Osteocyte (in vitro differentiated cells): ENCODE results near the gene SPNS1. TPM values are rescaled to one million over a fixed set of nuclear protein-coding genes. Genes with fewer than 3 reads are reported as not detected.

ENCODE experiments used
- DNase-seq: peaks from one replicate; pipeline ENCODE4 v3.0.0; 2021; ENCODE audit warnings: mixed read lengths; ENCODE audit not compliant: unreplicated experiment; ENCODE audit errors: extremely low spot score
- H3K27ac Mint-ChIP-seq: one replicate; pipeline ENCODE4 v1.8.0; 2021; ENCODE audit warnings: mild to moderate bottlenecking, mixed read lengths; ENCODE audit not compliant: unreplicated experiment
- H3K27me3 Mint-ChIP-seq: one replicate; pipeline ENCODE4 v1.8.0; 2021; ENCODE audit warnings: mixed read lengths; ENCODE audit not compliant: unreplicated experiment
- H3K36me3 Mint-ChIP-seq: one replicate; pipeline ENCODE4 v1.8.0; 2021; ENCODE audit warnings: mixed read lengths; ENCODE audit not compliant: unreplicated experiment
- H3K4me1 Mint-ChIP-seq: one replicate; pipeline ENCODE4 v1.8.0; 2021; ENCODE audit warnings: mixed read lengths; ENCODE audit not compliant: unreplicated experiment
- H3K4me3 Mint-ChIP-seq: one replicate; pipeline ENCODE4 v1.8.0; 2021; ENCODE audit warnings: mild to moderate bottlenecking, moderate library complexity, mixed read lengths; ENCODE audit not compliant: unreplicated experiment
- H3K9me3 Mint-ChIP-seq: one replicate; pipeline ENCODE4 v1.8.0; 2021; ENCODE audit warnings: mixed read lengths; ENCODE audit not compliant: unreplicated experiment
- CTCF ChIP-seq: fragments of 200-600 bp; sonication (generic); IDR thresholded peaks from 2 replicates; pipeline ENCODE4 v1.5.0; 2021; ENCODE audit warnings: antibody characterized with exemption, mild to moderate bottlenecking, moderate library complexity
- total RNA-seq: library from RNA; stranded (reverse); gene quantifications from 2 replicates; pipeline ENCODE4 v1.2.1, GENCODE V29; 2021

SPNS1 gene
- total RNA-seq, 1 donor from 2014 or later = 96.6 TPM

- H3K27me3 Mint-ChIP-seq = peaks cover 6% of the 10 kb centered on the region
- H3K4me1 Mint-ChIP-seq = no peaks in the 10 kb centered on the region
- no peaks in the 10 kb centered on the region for H3K36me3 Mint-ChIP-seq
- H3K27ac Mint-ChIP-seq = no peak overlapping the region
- no peak for TF ChIP-seq CTCF
- DNase-seq = no peak
- no peaks in the 10 kb centered on the region for H3K9me3 Mint-ChIP-seq
- H3K4me3 Mint-ChIP-seq = no peak overlapping the region
Observed at GRCh38 chr16:29011112-29011511, 36.5 kb downstream of the SPNS1 start.

GRCh38 chr16:29011851-29012250, 37.3 kb downstream of the SPNS1 start:
- H3K9me3 Mint-ChIP-seq = no peaks in the 10 kb centered on the region
- DNase-seq = no peak
- H3K27ac Mint-ChIP-seq = no peak overlapping the region
- no peaks in the 10 kb centered on the region for H3K36me3 Mint-ChIP-seq
- no peak for TF ChIP-seq CTCF
- H3K27me3 Mint-ChIP-seq = peaks cover 4% of the 10 kb centered on the region
- H3K4me3 Mint-ChIP-seq = no peak overlapping the region
- H3K4me1 Mint-ChIP-seq = no peaks in the 10 kb centered on the region

- Mint-ChIP-seq H3K4me3 (no peak overlapping the region), H3K9me3 (no peaks in the 10 kb centered on the region), H3K27me3 (peaks cover 4% of the 10 kb centered on the region), H3K27ac (no peak overlapping the region), H3K36me3 (no peaks in the 10 kb centered on the region), H3K4me1 (no peaks in the 10 kb centered on the region)
- no peak for TF ChIP-seq CTCF
- DNase-seq = no peak
Observed at GRCh38 chr16:29012913-29013553, 38.5 kb downstream of the SPNS1 start.

- no peak for DNase-seq
- H3K27ac Mint-ChIP-seq = no peak overlapping the region
- no peak overlapping the region for H3K4me3 Mint-ChIP-seq
- H3K4me1 Mint-ChIP-seq = no peaks in the 10 kb centered on the region
- H3K27me3 Mint-ChIP-seq = peaks cover 2% of the 10 kb centered on the region
- TF ChIP-seq CTCF = no peak
- H3K9me3 Mint-ChIP-seq = no peaks in the 10 kb centered on the region
- no peaks in the 10 kb centered on the region for H3K36me3 Mint-ChIP-seq
Observed at GRCh38 chr16:29014561-29015069, 40.0 kb downstream of the SPNS1 start.

- H3K27me3 Mint-ChIP-seq = peaks cover 4% of the 10 kb centered on the region
- no peaks in the 10 kb centered on the region for H3K4me1 Mint-ChIP-seq
- no peak for TF ChIP-seq CTCF
- no peaks in the 10 kb centered on the region for H3K36me3 Mint-ChIP-seq
- no peak for DNase-seq
- no peak overlapping the region for H3K4me3 Mint-ChIP-seq
- no peak overlapping the region for H3K27ac Mint-ChIP-seq
- H3K9me3 Mint-ChIP-seq = no peaks in the 10 kb centered on the region
Observed at GRCh38 chr16:29022196-29022595, 47.6 kb downstream of the SPNS1 start.
